GM19452 (cell line): ENCODE results near the gene RGL3.
A peak's percentile ranks its signal among the peaks of the same experiment; 100 is the strongest.
"Not testable (repeated sequence)": the region's sequence is repeated elsewhere in the genome, so short reads cannot be mapped to it uniquely, and the experiment has no call there.

Source experiments
- ATAC-seq: cut with Tn5 transposase; IDR thresholded peaks from one replicate; pipeline ENCODE4 v1.9.1; 2021; ENCODE audit not compliant: unreplicated experiment

The RGL3 gene

DNA sequence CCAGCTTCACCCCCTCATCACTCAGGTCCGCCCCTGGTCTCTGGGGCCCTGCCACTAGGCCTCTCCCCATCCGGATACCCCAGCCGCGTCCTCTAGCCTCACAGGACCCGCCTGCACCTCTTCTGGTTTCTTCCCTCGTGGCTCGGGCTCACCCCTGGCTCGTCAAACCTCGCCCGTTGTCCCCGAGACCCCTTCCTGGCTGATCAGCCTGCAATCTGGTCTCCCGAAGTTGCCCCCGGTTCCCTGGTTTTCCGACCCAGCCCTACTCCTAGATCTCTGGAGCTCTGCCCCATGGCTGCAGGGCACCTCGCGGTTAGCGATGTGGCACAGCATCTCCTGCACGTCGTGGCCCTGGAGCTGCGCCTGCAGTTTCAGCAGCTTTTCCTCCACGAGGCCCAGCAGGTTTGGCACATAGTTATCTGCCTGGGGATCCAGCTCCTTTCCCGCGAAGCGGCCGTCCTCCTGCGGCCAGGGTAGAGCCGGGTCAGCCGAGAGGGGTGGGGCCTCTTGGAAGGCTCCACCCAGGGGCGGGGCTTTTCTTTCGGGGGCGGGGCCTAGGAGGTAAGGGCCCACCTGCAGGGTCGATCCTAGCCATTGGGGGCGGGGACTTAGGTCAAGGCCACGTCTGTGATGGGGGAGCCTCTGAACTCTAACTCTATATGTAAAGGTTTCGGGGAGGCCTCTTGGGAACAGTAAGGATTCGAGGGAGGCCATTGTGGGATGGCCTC, 2.4 kb upstream of the RGL3 start:
- peak; percentile 23 for ATAC-seq

DNA sequence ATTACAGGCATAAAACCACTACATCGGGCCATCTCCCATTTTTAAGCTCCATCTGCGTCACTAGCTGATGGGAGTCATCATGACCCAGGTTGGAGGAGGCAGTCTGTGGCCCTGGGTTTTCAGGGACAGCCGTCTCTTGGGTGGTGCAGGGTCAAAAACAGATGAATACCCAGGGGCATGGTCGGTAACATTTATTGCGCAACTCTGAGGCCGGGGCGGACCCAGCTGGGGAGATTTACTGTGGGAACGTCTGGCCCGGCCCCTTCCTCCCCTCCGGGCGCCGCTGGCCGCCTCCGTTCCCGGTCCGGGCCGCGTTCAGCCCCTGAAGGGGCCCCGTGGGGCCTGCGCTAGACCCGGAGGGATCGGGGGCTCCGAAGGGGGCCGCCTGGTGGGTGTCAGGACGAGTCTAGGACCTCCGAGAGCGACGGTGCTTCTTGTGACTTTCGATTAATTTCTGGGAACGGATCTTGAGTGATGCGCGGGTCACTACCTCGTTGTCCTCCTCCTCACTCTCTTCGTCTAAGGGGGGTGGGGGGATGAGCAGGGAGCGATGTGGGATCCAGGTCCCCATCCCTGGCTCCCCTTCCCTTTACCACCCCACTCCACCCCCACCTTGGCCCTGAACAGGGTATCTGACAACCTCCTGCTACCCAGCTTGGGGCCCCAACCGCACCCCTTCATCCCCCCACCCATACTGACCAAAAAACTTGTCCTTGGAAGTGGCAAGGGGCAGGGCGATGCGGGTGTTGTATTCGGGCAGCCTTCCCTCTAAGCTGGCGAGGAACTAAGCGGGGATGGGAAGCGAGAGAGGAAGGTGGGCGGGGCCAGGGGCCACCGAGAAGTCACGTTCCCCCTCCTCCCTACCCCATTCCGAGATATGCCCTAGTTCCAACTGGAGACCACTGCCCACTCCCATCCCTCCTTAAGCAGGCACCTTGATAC, 1.6 kb upstream of the RGL3 start:
- ATAC-seq, result no peak

DNA sequence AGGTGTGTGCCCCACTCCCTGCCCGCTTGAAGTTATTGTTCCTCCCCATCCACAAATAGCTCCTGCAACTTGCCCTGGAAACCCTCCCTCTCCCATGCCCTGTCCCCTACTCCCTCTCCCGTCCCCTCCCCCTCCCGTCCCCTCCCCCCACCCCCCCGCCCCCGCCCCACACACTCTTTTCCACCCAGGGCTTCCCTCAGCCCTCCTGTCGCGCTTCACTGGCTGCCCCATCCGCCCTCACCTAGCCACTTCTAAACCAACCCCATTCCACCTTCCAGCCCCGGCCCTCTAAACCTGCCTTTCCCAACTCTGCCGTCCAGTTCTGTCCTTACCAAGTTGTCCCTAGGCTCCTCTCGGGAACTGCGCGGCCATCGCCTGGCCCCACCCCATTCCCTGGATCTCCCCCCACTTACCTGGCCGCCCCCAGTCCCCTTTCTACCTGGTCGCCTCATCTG, 993 bp downstream of the RGL3 start:
- no peak for ATAC-seq

DNA sequence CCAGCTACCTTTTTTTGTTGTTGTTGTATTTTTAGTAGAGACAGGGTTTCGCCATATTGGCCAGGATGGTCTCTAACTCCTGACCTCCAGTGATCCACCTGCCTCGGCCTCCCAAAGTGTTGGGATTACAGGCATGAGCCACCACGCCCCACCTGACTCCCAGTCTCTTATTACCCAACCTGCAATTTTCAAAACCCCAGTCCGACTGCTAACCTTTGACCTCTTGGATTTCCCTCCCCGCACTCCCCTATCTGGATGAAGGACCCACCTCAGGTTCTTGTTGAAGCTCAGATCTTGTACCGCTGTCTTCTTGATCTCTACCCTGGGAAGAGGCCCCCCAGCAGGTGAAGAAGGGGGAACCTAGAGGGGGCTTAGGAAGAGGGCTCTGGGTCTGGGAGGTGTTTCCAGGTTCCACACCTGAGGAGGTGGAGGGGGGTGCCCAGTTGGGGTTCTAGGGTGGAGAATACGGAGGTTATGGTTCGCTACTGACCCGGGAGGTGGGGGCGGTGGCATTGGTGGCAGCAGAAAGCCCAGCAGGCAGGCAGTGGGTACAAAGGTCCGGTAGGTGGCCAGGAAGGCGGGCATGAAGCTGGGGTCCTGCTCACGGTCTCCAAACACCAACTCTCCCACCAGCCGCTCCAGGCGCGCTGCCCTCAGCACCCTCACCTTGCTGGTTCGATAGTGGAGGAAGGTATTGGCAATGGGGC, 2.6 kb downstream of the RGL3 start:
- ATAC-seq, result no peak

DNA sequence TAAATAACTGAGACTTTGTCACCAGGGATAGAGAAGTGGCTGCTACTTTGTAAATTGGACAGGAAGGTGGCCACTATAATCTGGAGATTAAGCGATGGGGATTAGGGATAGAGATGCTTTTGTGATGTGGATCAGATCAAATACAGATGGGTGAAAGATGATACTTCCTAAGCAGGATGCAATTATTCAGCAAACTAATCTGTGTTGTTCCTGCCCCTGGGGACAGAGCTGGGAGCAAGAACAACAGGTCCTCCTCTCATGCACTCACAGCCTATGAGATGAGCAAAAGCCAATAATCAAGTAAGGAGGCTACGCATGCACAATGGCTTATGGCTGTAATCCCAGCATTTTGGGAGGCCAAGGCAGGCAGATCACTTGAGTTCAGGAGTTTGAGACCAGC, 4.6 kb downstream of the RGL3 start:
- no peak for ATAC-seq

DNA sequence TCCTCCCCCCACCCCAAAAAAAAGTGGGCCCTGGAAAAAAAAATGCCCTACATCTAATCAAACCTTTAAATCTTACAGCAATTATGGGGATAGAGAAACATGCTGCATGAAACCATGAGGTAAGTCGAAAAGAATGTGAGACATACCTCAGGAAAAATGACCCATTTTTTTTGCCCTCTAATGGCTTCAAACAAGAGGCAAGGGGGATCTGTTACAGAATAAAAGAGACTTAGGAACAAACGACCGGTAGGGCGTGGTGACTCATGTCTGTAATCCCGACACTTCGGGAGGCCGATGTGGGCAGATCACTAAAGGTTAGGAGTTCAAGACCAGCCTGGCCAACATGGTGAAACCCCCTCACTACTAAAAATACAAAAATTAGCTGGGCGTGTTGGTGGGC, 8.4 kb downstream of the RGL3 start:
- no peak for ATAC-seq

DNA sequence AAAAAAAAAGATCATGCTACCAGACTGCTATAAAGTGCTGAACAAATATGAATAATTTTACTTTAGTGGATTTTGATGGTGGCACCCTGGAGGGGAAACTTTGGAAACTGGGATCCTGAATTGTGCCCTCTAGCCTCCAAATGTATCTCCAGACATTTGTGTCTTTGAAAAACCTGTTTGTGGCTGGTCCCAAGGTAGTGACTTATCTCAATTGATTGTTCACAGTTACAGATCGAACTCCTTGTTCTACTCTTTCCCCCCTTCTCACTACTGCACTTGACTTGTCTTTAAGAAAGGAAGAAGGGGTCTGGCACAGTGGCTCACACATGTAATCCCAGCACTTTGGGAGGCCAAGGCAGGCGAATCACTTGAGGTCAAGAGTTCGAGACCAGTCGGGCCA, 10.5 kb downstream of the RGL3 start:
- no peak for ATAC-seq

DNA sequence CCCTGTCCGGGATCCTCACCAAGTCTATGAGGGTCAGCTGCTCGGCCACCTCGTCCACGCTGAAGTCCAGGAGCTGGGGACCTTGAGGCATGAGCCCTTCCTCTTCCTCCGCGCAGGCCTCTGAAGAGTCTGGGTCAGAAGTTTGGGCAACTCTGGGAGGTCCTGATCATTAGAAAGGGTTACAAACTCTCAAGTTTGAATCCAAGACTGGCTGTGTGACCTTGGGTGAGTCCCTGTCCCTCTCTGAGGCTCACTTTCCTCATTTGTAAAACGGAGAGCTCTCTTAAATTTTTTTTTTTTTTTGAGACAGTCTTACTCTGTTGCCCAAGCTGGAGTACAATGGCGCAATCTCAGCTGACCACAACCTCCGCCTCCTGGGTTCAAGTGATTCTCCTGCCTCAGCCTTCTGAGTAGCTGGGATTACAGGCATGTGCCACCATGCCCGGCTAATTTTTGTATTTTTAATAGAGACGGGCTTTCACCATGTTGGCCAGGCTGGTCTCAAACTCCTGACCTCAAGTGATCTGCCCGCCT, 12.3 kb downstream of the RGL3 start:
- ATAC-seq, result not testable (repeated sequence)

DNA sequence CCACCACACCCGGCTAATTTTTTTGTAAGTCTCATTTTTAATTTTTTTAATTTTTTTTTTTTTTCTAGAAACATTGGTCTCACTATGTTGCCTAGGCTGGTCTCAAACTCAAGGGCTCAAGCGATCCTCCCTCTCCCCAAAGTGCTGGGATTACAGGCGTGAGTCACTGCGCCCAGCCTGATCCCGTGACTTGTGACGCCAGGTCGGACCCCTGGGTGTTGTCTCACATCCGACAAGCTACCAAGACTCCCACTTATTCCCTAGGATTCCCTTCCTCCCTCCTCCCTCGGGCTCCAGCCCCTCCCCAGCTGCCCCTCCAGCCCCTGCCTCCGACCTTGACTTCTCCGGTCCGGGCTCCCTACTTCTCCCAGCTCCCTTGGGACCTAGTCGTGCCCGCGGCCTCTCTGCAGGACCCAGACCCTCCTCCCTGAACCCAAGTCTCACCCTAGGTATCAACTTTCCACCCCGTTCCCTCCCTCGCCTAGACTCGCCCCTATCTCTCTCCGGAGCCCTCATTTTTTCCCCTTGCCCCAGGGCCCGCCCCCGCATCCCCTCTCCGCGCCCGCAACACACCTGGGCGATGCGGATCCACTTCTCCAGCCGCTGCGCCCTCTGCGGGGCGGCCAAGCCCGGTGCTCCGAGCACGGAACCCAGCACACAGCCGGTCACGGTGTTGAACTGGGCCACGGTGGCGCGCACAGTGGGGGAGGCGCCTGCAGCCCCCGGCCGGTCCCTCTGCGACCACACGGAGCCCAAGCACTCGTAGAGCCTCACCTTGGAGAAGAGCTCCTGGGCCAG, 13.1 kb downstream of the RGL3 start:
- ATAC-seq, result no peak

DNA sequence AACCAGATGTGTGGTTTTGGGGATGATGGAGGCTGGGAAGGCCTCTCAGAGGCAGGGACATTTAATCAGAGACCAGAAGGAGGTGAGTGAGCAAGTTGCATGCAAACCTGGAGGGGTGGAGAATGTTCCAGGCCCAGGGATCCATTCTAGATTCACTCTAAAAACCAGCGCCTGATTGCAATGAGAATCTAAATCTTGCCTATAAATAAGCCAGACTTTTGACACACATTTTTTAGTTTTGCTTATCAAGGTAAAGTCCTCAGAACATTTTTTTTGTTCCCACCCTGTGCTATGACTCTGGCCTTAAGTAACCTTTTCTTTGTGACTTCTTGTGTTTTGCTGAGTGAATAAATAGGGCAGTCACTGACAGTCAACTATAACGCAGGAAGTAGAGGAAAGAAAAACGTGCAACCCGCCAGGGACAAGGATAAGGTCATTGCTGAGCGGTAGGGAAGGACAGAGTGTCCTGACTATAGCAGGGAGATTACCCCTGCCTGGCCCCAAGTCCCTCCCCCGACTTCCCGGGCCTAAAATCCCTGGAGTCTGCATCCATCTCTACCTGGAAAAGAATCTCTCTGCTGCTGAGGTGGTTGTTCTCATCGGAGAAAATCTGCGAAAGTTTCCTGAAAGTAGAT, 14.4 kb downstream of the RGL3 start:
- no peak for ATAC-seq

DNA sequence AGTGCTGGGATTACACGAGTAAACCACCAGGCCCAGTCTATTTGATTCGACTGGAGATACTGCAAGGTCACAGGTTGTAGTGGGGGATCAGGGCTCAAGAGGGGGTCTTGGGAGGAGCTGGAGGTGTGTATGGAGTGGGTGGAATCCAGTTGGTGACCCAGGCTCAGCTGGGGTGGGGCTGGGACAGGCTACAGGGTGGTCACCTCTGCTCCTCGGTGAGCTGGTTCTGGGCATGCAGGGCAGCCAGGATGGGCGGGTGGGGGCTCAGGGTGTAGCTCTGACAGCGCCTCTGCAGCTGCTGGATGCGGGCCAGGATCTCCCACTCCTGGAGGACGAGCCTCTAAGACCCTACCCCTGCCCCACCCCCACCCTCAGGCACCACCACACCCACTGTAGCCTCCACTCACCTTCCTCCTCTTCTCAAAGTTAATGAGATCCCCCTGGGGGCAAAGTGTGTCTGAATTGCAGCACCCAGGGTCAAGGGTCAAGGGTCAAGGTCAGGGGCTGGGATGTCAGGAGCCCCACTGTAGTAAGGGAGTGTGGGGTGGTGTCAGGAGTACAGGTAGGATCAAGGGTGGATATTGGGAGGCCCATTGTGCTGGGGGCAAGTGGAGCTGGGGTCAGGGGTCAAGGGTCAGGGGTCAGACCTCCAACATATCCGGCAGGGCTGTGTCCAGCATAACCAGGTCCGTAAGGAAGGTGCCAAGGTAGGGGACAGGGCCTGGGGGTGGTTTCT, 17.1 kb downstream of the RGL3 start:
- ATAC-seq, result no peak

DNA sequence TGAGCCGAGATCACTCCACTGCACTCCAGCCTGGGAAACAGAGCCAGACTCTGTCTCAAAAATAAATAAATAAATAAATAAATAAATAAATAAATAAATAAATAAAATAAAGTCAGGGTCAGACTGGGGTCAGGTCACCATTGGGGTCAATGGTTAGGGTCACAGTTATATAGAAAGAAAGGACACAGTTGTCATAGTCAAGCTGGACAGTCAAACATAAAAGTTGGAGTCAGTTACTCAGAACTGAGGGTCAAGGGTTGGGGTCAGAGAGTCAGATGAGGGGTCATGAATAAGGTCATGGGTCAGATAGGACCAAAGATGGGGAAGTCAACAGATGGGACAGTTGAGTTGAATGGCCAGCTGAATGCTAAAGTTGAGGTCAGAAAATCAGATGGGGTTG, 18.3 kb downstream of the RGL3 start:
- ATAC-seq, result no peak

DNA sequence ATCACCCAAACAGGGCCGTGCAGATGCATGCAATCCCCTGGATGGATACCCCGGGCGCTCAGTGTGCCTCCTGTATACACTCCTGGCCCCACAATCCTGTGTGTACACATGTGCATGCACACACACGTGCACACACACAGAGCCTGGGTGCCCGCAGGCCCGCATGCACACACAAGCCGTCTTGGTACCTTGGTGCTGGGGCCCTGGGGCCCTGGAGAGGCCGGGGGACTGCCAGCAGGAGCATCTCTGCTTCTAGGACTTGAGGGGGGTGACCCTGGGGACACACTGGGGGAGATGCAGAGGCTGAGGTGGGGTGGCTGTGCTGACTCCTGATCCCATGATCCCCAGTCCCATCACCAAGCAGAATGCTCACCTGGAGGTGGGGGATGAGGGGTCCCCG, 19.4 kb downstream of the RGL3 start:
- no peak for ATAC-seq

DNA sequence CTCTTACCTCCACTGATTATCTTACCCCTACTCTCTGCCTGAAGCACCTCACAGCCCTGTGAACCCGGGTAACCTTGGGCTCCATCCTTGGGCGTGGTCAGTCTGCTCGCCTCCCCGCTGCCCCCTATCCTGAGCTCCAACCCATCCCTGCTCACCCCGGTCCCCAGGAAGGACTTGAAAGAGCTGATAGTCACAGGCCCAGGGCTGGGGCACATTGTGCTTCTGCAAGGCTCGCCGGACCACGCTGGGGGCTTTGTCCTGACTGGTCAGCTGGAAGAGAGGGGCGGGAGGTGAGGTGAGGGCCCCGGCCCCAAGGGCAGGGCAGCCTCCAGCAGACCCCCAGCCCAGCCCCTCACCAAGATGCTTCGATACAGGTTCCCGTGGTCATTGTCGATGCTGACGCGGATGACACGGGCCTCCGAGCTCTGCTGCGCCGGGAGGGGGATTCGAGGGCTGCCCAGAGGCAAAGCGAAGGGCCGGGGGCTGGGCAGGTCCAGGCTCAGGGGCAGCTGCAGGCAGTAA, 22.0 kb downstream of the RGL3 start:
- ATAC-seq, result no peak

DNA sequence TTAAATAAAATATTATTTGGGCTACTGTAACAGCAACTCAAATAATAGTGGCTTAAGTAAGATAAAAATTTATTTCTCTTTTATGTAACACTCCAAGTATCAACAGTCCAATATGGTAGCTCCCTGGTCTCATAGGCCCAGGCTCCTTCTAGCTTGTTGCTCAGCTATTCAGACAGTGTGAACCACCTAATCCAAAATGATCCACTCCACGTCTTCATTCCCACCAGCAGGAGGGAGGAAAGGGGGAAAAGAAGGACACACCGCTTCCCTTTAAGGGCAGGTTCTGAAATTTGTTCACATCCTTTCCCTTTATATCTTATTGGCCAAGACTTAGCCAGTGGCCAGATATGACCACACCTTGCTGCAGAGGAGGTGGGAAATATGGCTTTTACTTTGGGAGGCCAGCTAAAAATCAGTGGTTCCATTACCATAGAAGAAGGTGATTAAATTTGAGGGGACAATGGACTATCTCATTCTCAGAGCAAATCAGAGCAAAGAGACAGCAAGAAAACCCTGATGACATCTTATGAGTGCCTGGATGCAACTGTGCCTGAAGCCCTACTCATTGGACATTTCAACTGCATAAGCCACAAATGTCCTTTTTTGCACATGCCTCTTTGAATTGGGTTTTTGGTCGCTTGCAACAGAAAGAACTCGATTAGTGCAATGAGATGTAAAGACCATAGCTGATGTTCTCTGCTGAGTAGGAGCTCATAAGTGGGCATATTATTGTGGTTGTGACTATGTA, 28.0 kb downstream of the RGL3 start:
- no peak for ATAC-seq

DNA sequence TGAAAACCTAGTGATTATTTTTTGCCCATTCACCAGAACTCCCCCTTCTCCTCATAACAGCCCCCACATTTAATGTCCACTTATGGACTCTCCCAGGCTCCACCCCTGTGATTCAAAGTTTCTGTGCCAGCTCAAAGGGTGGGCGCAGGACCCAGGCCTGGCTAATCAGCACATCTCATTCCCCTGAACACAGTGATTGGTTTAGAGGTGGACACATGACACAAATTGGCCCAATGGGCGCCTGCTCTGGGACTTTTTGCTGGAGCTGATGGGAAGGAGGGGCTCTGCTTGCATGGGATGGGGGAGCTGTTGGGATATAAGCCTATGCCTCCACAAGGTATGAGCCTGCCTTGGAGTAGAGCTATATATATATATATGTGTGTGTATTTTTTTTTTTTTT, 28.8 kb downstream of the RGL3 start:
- ATAC-seq, result no peak

DNA sequence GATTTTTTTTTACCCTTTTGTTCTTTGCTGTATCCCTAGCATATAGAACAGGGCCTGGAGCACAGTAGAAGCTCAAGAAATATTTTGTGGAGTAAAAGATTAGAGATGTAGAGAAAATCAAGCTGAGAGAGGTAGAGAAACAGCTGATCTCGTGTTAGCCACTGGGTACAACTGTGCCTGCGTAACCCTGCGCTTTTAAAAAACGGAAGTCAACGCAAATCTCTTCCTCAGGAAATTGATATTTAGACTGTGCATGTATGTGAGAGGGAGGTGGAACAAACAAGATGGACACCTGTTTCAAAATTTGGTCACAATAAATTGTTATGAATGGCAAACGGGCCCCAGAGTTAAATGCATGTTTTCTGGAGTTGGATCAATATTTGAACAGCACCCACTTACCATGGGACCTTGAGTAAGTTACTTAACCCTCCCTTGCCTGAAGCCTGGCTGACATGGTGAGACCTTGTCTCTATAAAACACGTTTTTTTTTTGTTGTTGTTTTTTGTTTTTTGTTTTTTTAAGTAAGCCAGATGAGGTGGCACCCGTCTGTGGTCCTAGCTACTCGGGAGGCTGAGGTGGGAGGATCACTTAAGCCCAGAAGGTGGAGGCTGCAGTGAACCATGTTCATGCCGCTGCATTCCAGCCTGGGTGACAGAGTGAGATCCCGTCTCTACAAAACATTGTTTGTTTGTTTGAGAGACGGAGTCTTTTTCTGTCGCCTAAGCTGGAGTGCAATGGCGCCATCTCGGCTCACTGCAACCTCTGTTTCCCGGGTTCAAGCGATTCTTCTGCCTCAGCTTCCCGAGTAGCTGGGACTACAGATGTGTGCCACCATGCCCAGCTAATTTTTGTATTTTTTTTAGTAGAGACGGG, 31.7 kb downstream of the RGL3 start:
- ATAC-seq, result no peak

DNA sequence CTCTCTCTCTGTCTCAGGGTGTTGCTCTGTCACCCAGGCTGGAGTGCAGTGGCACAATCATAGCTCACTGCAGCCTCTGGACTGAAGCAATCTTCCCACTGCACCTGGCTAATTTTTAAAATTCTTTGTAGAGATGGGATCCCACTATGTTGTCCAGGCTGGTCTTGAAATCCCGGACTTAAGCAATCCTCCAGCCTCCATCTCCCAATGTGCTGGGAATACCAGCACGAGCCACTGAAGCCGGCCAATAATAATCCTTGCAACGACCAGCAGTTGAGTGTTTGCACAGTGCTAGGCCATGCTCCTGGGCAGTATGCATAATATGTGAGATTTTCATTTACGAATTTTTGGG, 34.4 kb downstream of the RGL3 start:
- no peak for ATAC-seq
